Heart right ventricle (tissue), 16 donors: Measurements from ENCODE around the gene RNF175. TPM values are rescaled to one million over a fixed set of nuclear protein-coding genes. Genes with fewer than 3 reads are reported as not detected.

Source experiments
- ATAC-seq, 8 donors: fragments of 200-7000 bp; cut with Tn5 transposase; one replicate each; pipeline ENCODE4 v1.9.1; 2020; ENCODE audit warnings: mild to moderate bottlenecking in 8 of 8, moderate library complexity in 8 of 8, moderate number of reproducible peaks in 1 of 8
- DNase-seq, 2 donors: peaks; one replicate each; pipeline ENCODE4 v3.0.0-alpha.2; 2020
- H3K27ac ChIP-seq, 10 donors: fragments of 200-600 bp; sonication (generic) in 2 of 10; one replicate each; pipeline versions ENCODE4 v1.5.0 to v1.8.0; 2020 to 2022; ENCODE audit warnings: mild to moderate bottlenecking in 3 of 10
- H3K27me3 ChIP-seq, 7 donors: fragments of 200-600 bp; one replicate each; pipeline ENCODE4 v1.8.0; 2021 to 2022; ENCODE audit warnings: mild to moderate bottlenecking in 2 of 7
- H3K36me3 ChIP-seq, 9 donors: fragments of 200-600 bp; sonication (generic) in 1 of 9; one replicate each; pipeline versions ENCODE4 v1.5.0 to v1.8.0; 2020 to 2022; ENCODE audit warnings: mild to moderate bottlenecking in 2 of 9
- H3K4me1 ChIP-seq, 9 donors: fragments of 200-600 bp; sonication (generic) in 1 of 9; one replicate each; pipeline versions ENCODE4 v1.5.0 to v1.8.0; 2020 to 2022; ENCODE audit warnings: mild to moderate bottlenecking in 4 of 9
- H3K4me3 ChIP-seq, 10 donors: fragments of 200-600 bp; sonication (generic) in 2 of 10; one replicate each; pipeline versions ENCODE4 v1.5.0 to v1.8.0; 2020 to 2022; ENCODE audit warnings: mild to moderate bottlenecking in 7 of 10, moderate library complexity in 2 of 10
- H3K9me3 ChIP-seq, 11 donors: fragments of 200-600 bp in 10 of 11; sonication (generic) in 2 of 11; one replicate each; pipeline versions ENCODE4 v1.5.0 to v1.8.0; 2013 to 2022; ENCODE audit warnings: mild to moderate bottlenecking in 2 of 11, control low read depth in 1 of 11, moderate library complexity in 1 of 11
- WGBS, 2 donors: extraction: QIAGEN DNeasy Blood & Tissue Kit; methylation state at CpG; one replicate each; pipeline ENCODE4 v1.1.7; 2013; ENCODE audit warnings: inconsistent platforms in 1 of 2; 5-methylcytosine and 5-hydroxymethylcytosine counted together
- intact Hi-C, 10 donors: fragments of 100-400 bp; cut with DNase I; formaldehyde crosslinking; loops; one replicate each; pipeline versions ENCODE4 v1.11.1 to v1.14.2; 2022
- polyA plus RNA-seq, 2 donors: library from polyadenylated mRNA; stranded (reverse); fragments of 200-250 nt; gene quantifications; one replicate each; pipeline ENCODE4 v1.2.3, GENCODE V29; 2013
- total RNA-seq, 10 donors: library from RNA; stranded (reverse); fragmentation: NEBNext Ultra II Directional in 3 of 10; extraction: Animal tissue kit (Norgen Biotek cat#: 25700) in 3 of 10; gene quantifications; one replicate each; pipeline versions ENCODE4 v1.2.1 to v1.2.4, GENCODE V29; 2021 to 2023
- TF ChIP-seq, protein P1 (sequence below), 9 donors: fragments of 200-600 bp; sonication (generic) in 2 of 9; IDR thresholded peaks; one replicate each; pipeline versions ENCODE4 v1.5.0 to v1.8.0; 2021 to 2022; ENCODE audit warnings: antibody characterized with exemption in 9 of 9, mild to moderate bottlenecking in 5 of 9, moderate library complexity in 1 of 9
- donor health status: Arrhythmogenic right ventricular cardiomyopathy.
- donor health status: ischemic (EF 13 %, LVEDD 7.1; RV severe dilation, severe dysfunction).
- donor health status: healthy with polysubstance abuse.
- donor health status: DM: no; HTN: yes; CAD: no.
- donor health status: DM: no; HTN: no; CAD: no.
- donor health status: ischemic (EF 25% LVEDD 6.9; RV normal size, moderate dysfunction).
- donor health status: ischemic (EF 25% LVEDD 5.7; RV mildly dilated, moderate dysfunction).
- donor health status: healthy.
- donor health status: DM: yes; HTN: yes; CAD: no.
- donor health status: Ischemic cardiomyopathy.
- donor health status: ischemic (EF 35%, LVEDD 5.7; RV mildly dilated, moderate dysfunction).
- donor health status: nonischemic (EF 11% LVEDD 7.7; RV severe dilation, severe dysfunction).
- donor health status: DM: yes; HTN: yes; CAD: no.
- donor health status: PGD.
- donor health status: ischemic (EF 29% LVEDD 5.4; RV normal size, mild dysfunction).
- donor health status: nonischemic (EF 23%, LVEDD 6.1; RV moderate dilation, normal function).

Gene RNF175
- total and polyA plus RNA-seq, 12 donors: 0.13 to 1.3 (median 0.50) TPM; not detected in 2

DNA sequence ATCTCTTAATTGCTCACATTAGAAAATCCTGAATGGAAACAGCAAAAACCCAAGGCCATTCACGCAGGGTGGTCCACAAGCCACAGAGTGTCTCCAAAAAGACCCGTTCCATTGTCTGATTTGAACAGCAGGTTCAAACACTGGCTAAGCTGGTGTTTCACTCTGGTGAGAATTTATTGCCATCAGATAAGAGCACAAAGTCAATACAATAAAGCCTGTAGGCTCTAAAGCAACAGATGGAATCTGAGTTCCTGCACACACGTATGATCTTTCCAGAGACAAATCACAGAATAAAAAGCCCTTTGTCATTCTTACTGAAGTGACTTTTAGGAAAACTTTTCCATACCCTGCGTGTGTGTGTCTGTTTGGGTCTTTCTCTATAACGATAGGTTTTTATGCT is 34.2 kb upstream of the RNF175 start:
- DNase-seq (no peak), ATAC-seq (no peak)
- Histone ChIP-seq H3K27me3 (peaks cover 34 to 95% (median 70%) of the 10 kb centered on the region in 7 donors), H3K36me3 (no peaks in the 10 kb centered on the region), H3K4me3 (no peak overlapping the region), H3K27ac (no peak overlapping the region), H3K4me1 (peaks cover 4 to 38% (median 23%) of the 10 kb centered on the region in 9 donors), H3K9me3 (no peaks in the 10 kb centered on the region)
- TF ChIP-seq, protein P1, sequence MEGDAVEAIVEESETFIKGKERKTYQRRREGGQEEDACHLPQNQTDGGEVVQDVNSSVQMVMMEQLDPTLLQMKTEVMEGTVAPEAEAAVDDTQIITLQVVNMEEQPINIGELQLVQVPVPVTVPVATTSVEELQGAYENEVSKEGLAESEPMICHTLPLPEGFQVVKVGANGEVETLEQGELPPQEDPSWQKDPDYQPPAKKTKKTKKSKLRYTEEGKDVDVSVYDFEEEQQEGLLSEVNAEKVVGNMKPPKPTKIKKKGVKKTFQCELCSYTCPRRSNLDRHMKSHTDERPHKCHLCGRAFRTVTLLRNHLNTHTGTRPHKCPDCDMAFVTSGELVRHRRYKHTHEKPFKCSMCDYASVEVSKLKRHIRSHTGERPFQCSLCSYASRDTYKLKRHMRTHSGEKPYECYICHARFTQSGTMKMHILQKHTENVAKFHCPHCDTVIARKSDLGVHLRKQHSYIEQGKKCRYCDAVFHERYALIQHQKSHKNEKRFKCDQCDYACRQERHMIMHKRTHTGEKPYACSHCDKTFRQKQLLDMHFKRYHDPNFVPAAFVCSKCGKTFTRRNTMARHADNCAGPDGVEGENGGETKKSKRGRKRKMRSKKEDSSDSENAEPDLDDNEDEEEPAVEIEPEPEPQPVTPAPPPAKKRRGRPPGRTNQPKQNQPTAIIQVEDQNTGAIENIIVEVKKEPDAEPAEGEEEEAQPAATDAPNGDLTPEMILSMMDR (IDR thresholded peaks at IDR 0.05): no peak
- intact Hi-C loops: loop anchor here in 2 of 10 donors (10.0 kb wide), 2 partner anchors 221 to 231 kb away; no protein-coding TSS in a partner anchor
- WGBS, 2 donors: 82 to 87% methylated on average over 5 of the region's 5 CpGs

DNA sequence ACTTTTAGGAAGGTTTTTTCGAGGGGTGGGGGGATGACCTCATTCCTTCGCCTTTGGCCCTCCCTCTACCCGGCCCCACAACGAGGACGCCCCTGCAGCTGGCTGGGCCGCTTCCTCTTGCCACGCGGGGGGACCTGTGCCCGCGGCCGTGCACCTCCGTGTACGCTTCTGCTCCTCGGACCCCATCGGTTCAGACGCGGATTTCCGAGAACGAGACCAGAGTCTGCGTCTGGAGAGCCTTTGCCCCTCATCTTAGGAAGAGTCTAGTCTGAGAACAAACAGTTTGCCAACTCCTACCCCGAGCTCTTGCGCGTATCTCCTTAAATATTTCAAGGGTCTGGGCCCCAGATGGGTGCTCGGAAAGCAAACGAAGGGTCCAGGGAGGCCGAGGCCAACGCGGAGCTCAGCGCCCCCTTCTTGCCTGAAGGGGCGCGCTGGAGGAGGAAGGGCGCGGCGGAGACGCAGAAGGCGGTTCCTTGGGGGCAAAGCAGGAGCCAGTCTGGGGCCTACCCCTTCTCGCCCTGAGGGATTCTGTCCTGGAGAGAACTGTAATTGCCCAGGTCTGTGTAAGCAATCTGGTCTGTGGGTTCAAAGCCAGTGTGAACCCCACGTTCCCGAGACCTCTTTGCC is 32.9 kb upstream of the RNF175 start:
- Histone ChIP-seq H3K36me3 (no peaks in the 10 kb centered on the region), H3K27me3 (peaks cover 39 to 98% (median 82%) of the 10 kb centered on the region in 7 donors), H3K27ac (no peak overlapping the region), H3K4me3 (peak overlapping the region in 9 of 10 donors; percentile 1 to 34 (median 29)), H3K4me1 (peaks cover 4 to 44% (median 32%) of the 10 kb centered on the region in 9 donors), H3K9me3 (no peaks in the 10 kb centered on the region)
- WGBS, 2 donors: 18 to 21% methylated on average over 39 of the region's 39 CpGs
- intact Hi-C loops: loop anchor here in 2 of 10 donors (10.0 kb wide), 2 partner anchors 222 to 232 kb away; no protein-coding TSS in a partner anchor
- TF ChIP-seq, protein P1 (IDR thresholded peaks at IDR 0.05): no peak
- DNase-seq: no peak
- ATAC-seq: peak in 4 of 8 donors; percentile 13 to 31 (median 18)

DNA sequence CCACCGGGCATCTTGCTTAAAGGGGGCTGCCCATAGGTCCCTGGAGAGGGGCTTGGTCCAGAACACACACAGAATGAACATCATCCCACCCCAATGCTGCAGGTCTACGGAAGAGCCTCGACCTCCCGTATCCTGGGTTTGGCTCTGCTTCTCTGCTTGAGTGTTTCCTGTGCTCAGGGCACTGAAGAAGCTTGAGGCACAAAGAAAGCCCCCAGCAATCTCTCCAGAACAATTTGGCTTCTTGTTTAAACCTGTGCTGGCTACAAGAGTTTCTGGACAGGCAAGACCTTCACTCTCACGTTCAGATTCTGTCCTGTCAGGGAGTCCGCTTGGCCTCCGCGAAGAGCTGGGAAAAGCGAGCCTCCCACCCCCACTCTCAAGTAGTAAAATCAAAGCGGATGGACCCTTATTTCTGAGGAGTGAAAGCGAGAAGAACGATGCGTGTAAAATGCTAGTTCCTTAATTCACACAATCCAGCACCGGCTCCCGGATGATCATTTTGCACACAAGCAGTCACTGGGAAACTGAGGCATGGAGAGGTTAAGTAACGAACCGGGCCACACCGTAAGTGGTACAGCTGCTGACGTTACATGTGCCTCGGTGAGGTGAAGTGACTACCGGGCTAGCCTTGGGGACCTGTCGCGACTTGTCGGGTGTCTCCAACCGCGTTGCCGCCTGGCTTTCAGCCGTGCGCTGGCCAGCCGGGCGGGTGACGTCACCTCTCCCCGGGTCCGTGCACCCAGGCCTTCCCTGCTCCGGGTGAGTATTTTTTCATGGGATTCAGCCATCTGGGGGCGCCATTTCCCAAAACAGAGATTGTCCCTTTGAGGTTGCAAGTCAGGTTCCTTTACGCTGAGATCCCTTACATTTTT is 32.2 kb upstream of the RNF175 start:
- Histone ChIP-seq H3K36me3 (no peaks in the 10 kb centered on the region), H3K4me1 (peaks cover 4 to 44% (median 32%) of the 10 kb centered on the region in 9 donors), H3K9me3 (no peaks in the 10 kb centered on the region), H3K27ac (no peak overlapping the region), H3K4me3 (peak overlapping the region in 9 of 10 donors; percentile 1 to 34 (median 29)), H3K27me3 (peaks cover 39 to 99% (median 88%) of the 10 kb centered on the region in 7 donors)
- ATAC-seq (peak in 3 of 8 donors; percentile 37 to 65 (median 55)), DNase-seq (peak in 1 of 2 donors; percentile 26)
- WGBS, 2 donors: 3 to 5% methylated on average over 37 of the region's 37 CpGs
- TF ChIP-seq, protein P1 (IDR thresholded peaks at IDR 0.05): peak in 6 of 9 donors; percentile 15 to 45 (median 28)
- intact Hi-C loops: loop anchor here in 2 of 10 donors (10.0 kb wide), 2 partner anchors 223 to 233 kb away; no protein-coding TSS in a partner anchor

DNA sequence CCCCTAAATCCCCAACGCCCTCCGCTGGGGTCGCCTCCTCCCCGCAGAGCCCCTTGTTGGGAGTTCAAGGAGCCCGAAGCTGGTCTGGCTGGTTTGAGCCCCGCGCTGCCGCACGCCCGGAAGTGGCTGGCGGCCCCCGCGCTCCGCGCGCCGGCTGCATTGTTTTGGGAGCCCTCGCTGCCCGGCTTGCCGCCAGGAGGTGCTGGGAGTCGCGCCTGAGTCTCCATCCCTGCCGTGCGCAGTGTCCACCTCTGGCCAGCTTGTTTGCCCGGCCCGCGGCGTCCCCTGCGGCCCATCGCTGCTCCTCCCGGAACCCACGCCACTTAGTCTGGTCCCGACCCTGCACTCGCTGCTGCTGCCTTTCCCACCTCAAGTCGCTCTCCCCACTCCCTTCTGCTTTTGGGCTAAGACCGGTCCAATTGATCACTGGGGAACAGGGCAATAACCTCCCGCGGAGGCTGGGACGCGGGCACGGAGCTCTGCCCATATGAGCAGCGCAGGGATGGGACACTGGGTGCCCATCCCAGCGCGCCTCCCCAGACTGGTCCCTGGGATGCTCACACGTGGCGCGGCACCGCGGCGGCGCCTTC is 31.2 kb upstream of the RNF175 start:
- no peak for DNase-seq
- no peaks in the 10 kb centered on the region for H3K9me3 ChIP-seq
- TF ChIP-seq, protein P1 (IDR thresholded peaks at IDR 0.05): peak in 4 of 9 donors; percentile 9 to 23 (median 12)
- peak in 3 of 8 donors; percentile 24 to 48 (median 30) for ATAC-seq
- WGBS, 2 donors: 2 to 3% methylated on average over 49 to 51 of the region's 51 CpGs
- H3K27me3 ChIP-seq: peaks cover 39 to 100% (median 93%) of the 10 kb centered on the region in 7 donors
- no peak overlapping the region for H3K27ac ChIP-seq
- peaks cover 4 to 44% (median 32%) of the 10 kb centered on the region in 9 donors for H3K4me1 ChIP-seq
- no peaks in the 10 kb centered on the region for H3K36me3 ChIP-seq
- intact Hi-C loops: loop anchor here in 2 of 10 donors (10.0 kb wide), 2 partner anchors 224 to 234 kb away; no protein-coding TSS in a partner anchor
- H3K4me3 ChIP-seq: peak overlapping the region in 8 of 10 donors; percentile 5 to 31 (median 25)
